A549 (cell line): ENCODE data around the gene MAP3K20. TPM values are rescaled to one million over a fixed set of nuclear protein-coding genes. Genes with fewer than 3 reads are reported as not detected.

Experiments
- ATAC-seq, 2 experiments: fragments of 200-7000 bp in 1 of 2; fragments of >200 bp in 1 of 2; cut with Nextera tagmentation in 1 of 2; cut with Tn5 transposase in 1 of 2; 3 replicates each; pipeline versions ENCODE4 v1.8.0 to v1.9.1; 2018 to 2020; ENCODE audit warnings: mild to moderate bottlenecking in 1 of 2, moderate library complexity in 1 of 2
- CTCF ChIA-PET: fragments of 300-600 bp; sonication (Branson Sonifier 250); formaldehyde crosslinking; extraction: SDS; loops from one replicate; lab custom pipeline; 2021; ENCODE audit warnings: antibody characterized with exemption, inconsistent platforms; lab: Yijun Ruan, JAX
- POLR2A ChIA-PET: fragments of 350-600 bp; formaldehyde crosslinking; extraction: SDS; loops from one replicate; lab custom pipeline; 2021; ENCODE audit warnings: antibody characterized with exemption, inconsistent platforms; lab: Yijun Ruan, JAX
- DNase-seq, 2 experiments: peaks; one replicate each; pipeline versions ENCODE4 v3.0.0 to v3.0.0-alpha.2; 2011 to 2016; ENCODE audit warnings: low read depth in 1 of 2, low spot score in 1 of 2
- FAIRE-seq: peaks from 2 replicates; lab custom pipeline; 2011; peaks lifted over from hg19 to GRCh38; lab: Jason Lieb, UNC
- H3K27ac ChIP-seq, 2 experiments: fragments of >200 bp; sonication (Bioruptor Twin); formaldehyde crosslinking; 3 replicates each; pipeline ENCODE4 v1.5.1; 2016 to 2017
- H3K4me1 ChIP-seq: fragments of >200 bp; sonication (Bioruptor Twin); formaldehyde crosslinking; 3 replicates; pipeline ENCODE4 v1.6.1; 2016
- H3K4me2 ChIP-seq: fragments of >200 bp; sonication (Bioruptor Twin); formaldehyde crosslinking; 3 replicates; pipeline ENCODE4 v1.6.1; 2016
- H3K4me3 ChIP-seq: fragments of >200 bp; sonication (Bioruptor Twin); formaldehyde crosslinking; 3 replicates; pipeline ENCODE4 v1.5.1; 2016
- H3K9me3 ChIP-seq: fragments of >200 bp; sonication (Bioruptor Twin); formaldehyde crosslinking; 3 replicates; pipeline ENCODE4 v1.6.1; 2016
- CBX2 ChIP-seq: fragments of 200-600 bp; sonication (generic); IDR thresholded peaks from 2 replicates; pipeline ENCODE4 v1.6.1; 2016; ENCODE audit warnings: low read depth, mild to moderate bottlenecking, borderline replicate concordance
- CBX8 ChIP-seq: fragments of 200-600 bp; sonication (generic); IDR thresholded peaks from 2 replicates; pipeline ENCODE4 v1.6.1; 2016
- CHD2 ChIP-seq: fragments of 150-350 bp; IDR thresholded peaks from 2 replicates; pipeline ENCODE4 v1.6.1; 2014; ENCODE audit warnings: low read length; ENCODE audit not compliant: partially characterized antibody
- CTCF ChIP-seq: fragments of >200 bp; sonication (Bioruptor Twin); formaldehyde crosslinking; IDR thresholded peaks from 3 replicates; pipeline ENCODE4 v1.5.1; 2016
- E2F6 ChIP-seq: IDR thresholded peaks from 2 replicates; pipeline ENCODE4 v1.6.1; 2012; ENCODE audit warnings: low read depth, borderline replicate concordance
- EHF ChIP-seq: fragments of 250-450 bp; sonication (Bioruptor Pico); IDR thresholded peaks from 2 replicates; pipeline ENCODE4 v1.5.0; 2020; ENCODE audit warnings: mild to moderate bottlenecking
- ESRRA ChIP-seq: fragments of 150-350 bp; IDR thresholded peaks from 2 replicates; pipeline ENCODE4 v1.6.1; 2014; ENCODE audit warnings: mild to moderate bottlenecking, low read length, borderline replicate concordance
- FOSB ChIP-seq: fragments of 250-450 bp; sonication (Bioruptor Pico); IDR thresholded peaks from 2 replicates; pipeline ENCODE4 v1.5.0; 2020; ENCODE audit warnings: mild to moderate bottlenecking, moderate library complexity
- FOXS1 ChIP-seq: fragments of 250-450 bp; sonication (Bioruptor Pico); IDR thresholded peaks from 2 replicates; pipeline ENCODE4 v1.5.0; 2020; ENCODE audit warnings: mild to moderate bottlenecking, moderate library complexity
- HDAC2 ChIP-seq: fragments of 200-600 bp; sonication (generic); IDR thresholded peaks from 2 replicates; pipeline ENCODE4 v1.6.1; 2016
- HMGXB4 ChIP-seq: fragments of 250-450 bp; sonication (Bioruptor Pico); IDR thresholded peaks from 2 replicates; pipeline ENCODE4 v1.5.0; 2021; ENCODE audit warnings: mild to moderate bottlenecking, moderate library complexity, borderline replicate concordance
- HOXB5 ChIP-seq: fragments of 250-450 bp; sonication (Bioruptor Pico); IDR thresholded peaks from 2 replicates; pipeline ENCODE4 v1.5.0; 2020; ENCODE audit warnings: mild to moderate bottlenecking, moderate library complexity
- JUN ChIP-seq, 2 experiments: fragments of >200 bp; sonication (Bioruptor Twin); formaldehyde crosslinking; IDR thresholded peaks; 2 replicates in 1 of 2; 3 replicates in 1 of 2; pipeline ENCODE4 v1.6.1; 2016 to 2017
- JUNB ChIP-seq: fragments of >200 bp; sonication (Bioruptor Twin); formaldehyde crosslinking; IDR thresholded peaks from 2 replicates; pipeline ENCODE4 v1.6.1; 2016
- MAFK ChIP-seq: fragments of 450-650 bp; IDR thresholded peaks from 2 replicates; pipeline ENCODE4 v1.6.1; 2014; ENCODE audit not compliant: partially characterized antibody
- MAX ChIP-seq: IDR thresholded peaks from 2 replicates; pipeline ENCODE4 v1.6.1; 2012
- MAZ ChIP-seq: fragments of 150-350 bp; IDR thresholded peaks from 2 replicates; pipeline ENCODE4 v1.6.1; 2014; ENCODE audit warnings: antibody characterized with exemption, low read depth, low read length, borderline replicate concordance
- MYC ChIP-seq: IDR thresholded peaks from 2 replicates; pipeline ENCODE4 v1.6.1; 2012; ENCODE audit warnings: mild to moderate bottlenecking, inconsistent platforms, low read length, improper control_type of control experiment, borderline replicate concordance
- NFE2L2 ChIP-seq: fragments of 150-350 bp; conservative IDR thresholded peaks from 2 replicates; pipeline ENCODE4 v1.6.1; 2014; ENCODE audit warnings: low read length
- NPAS2 ChIP-seq: fragments of 250-450 bp; sonication (Bioruptor Pico); IDR thresholded peaks from 2 replicates; pipeline ENCODE4 v1.8.0; 2022; ENCODE audit warnings: mild to moderate bottlenecking, moderate library complexity, borderline replicate concordance
- NR3C1 ChIP-seq: fragments of >200 bp; sonication (Bioruptor Twin); formaldehyde crosslinking; IDR thresholded peaks from 3 replicates; pipeline ENCODE4 v1.6.1; 2017
- POLR2A ChIP-seq: IDR thresholded peaks from 2 replicates; pipeline ENCODE4 v1.6.1; 2012; ENCODE audit warnings: mild to moderate bottlenecking, low read length
- RAD21 ChIP-seq, 2 experiments: fragments of >200 bp in 1 of 2; sonication (Bioruptor Twin) in 1 of 2; formaldehyde crosslinking in 1 of 2; IDR thresholded peaks in 1 of 2; conservative IDR thresholded peaks in 1 of 2; 2 replicates in 1 of 2; 3 replicates in 1 of 2; pipeline ENCODE4 v1.6.1; 2012 to 2018; ENCODE audit warnings: inconsistent platforms in 1 of 2
- RNF2 ChIP-seq: fragments of 200-600 bp; sonication (generic); IDR thresholded peaks from 2 replicates; pipeline ENCODE4 v1.6.1; 2016; ENCODE audit warnings: low read depth, mild to moderate bottlenecking, antibody characterized with exemption, moderate library complexity, borderline replicate concordance
- TP53 ChIP-seq: fragments of 250-450 bp; sonication (Bioruptor Pico); IDR thresholded peaks from 2 replicates; pipeline ENCODE4 v1.5.0; 2021; ENCODE audit warnings: mild to moderate bottlenecking, moderate library complexity
- USF2 ChIP-seq: fragments of 450-650 bp; IDR thresholded peaks from 2 replicates; pipeline ENCODE4 v1.6.1; 2014; ENCODE audit warnings: antibody characterized with exemption
- ZC3H11A ChIP-seq: fragments of 450-650 bp; IDR thresholded peaks from 2 replicates; pipeline ENCODE4 v1.6.1; 2014; ENCODE audit warnings: antibody characterized with exemption, mild to moderate bottlenecking
- ZNF302 ChIP-seq: fragments of 250-450 bp; sonication (Bioruptor Pico); IDR thresholded peaks from 2 replicates; pipeline ENCODE4 v1.9.0; 2021; ENCODE audit warnings: inconsistent platforms, mild to moderate bottlenecking, moderate library complexity
- WGBS: methylation state at CpG from one replicate; pipeline ENCODE4 v1.1.6; 2017; ENCODE audit errors: missing lambda C conversion rate; 5-methylcytosine and 5-hydroxymethylcytosine counted together
- polyA plus RNA-seq, 4 experiments: library from polyadenylated mRNA; depleted of rRNA in 3 of 4; stranded (reverse); fragments of >200 nt; fragmentation: RNase III in 1 of 4; extraction: RNeasy Plus Mini Kit Qiagen cat#74134 plus additional on column Dnase treatment in 1 of 4; gene quantifications; 2 replicates in 3 of 4; 3 replicates in 1 of 4; pipeline ENCODE4 v1.2.3, GENCODE V29; 2011 to 2017

The MAP3K20 gene
- polyA plus RNA-seq, 2 of the 4 experiments (the other 2 are of a cell fraction): 34.7 to 80.7 TPM

DNA sequence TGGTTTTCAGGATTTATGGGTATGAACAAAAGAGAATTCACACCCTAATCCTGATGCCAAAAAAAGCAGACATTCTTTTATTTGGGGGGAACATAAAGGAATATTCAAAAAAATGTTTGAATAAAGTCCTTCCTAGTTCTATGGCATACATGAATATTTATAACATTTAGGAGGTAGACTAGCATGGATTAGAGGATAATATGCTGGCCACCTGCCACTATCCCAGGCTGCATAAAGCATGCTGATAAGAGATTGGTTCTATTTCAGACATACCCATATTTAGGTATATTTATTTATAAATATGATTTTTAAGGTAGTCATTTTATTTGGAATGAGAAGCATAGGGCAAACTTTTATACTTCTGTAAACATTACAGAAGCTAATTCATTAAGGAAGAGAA is 34.9 kb upstream of the MAP3K20 start (continued):
- TF ChIP-seq HMGXB4 (CRISPR knock-in tag): no peak
- TF ChIP-seq CBX2: no peak
- TF ChIP-seq HDAC2: no peak

GRCh38 chr2:173043476-173043875 is 32.2 kb upstream of the MAP3K20 start:
- Histone ChIP-seq H3K9me3 (no peaks in the 10 kb centered on the region), H3K4me3 (no peak overlapping the region), H3K4me2 (no peak overlapping the region)
- no peak; a peak in 1 of 6 replicates for ATAC-seq
- over 99% methylated on average over 6 of the region's 8 CpGs for WGBS
- ChIA-PET POLR2A (no interaction called here), CTCF (interaction anchor here (0.8 to 2.6 kb wide), 3 partner anchors 14 to 22 kb away, joined by 3 to 18 read pairs (median 6); no protein-coding TSS in a partner anchor)
- no peak for FAIRE-seq
- no peak for TF ChIP-seq RNF2
- TF ChIP-seq ZNF302 (CRISPR knock-in tag): no peak
- no peak for TF ChIP-seq JUNB
- TF ChIP-seq NFE2L2: no peak
- TF ChIP-seq JUN (IDR thresholded peaks at IDR 0.05): no peak
- no peak for TF ChIP-seq MYC
- TF ChIP-seq MAX: no peak
- no peak for TF ChIP-seq USF2
- TF ChIP-seq CHD2: no peak
- no peak for TF ChIP-seq CBX8
- TF ChIP-seq CBX2: no peak
- no peak for TF ChIP-seq CTCF
- no peak for TF ChIP-seq NPAS2 (CRISPR knock-in tag)
- no peak for TF ChIP-seq HDAC2
- no peak for TF ChIP-seq HOXB5
- no peak for TF ChIP-seq FOSB (CRISPR knock-in tag)
- TF ChIP-seq, all 56 proteins: peak for 0
- H3K27ac ChIP-seq: peak overlapping the region; percentile 20 to 59; a peak in 4 of 6 replicates
- H3K4me1 ChIP-seq: peaks cover 25% of the 10 kb centered on the region
- DNase-seq: no peak

GRCh38 chr2:173043897-173044519 is 31.6 kb upstream of the MAP3K20 start:
- Histone ChIP-seq H3K4me1 (peaks cover 26% of the 10 kb centered on the region), H3K4me2 (no peak overlapping the region), H3K9me3 (no peaks in the 10 kb centered on the region), H3K27ac (peak overlapping the region; percentile 20 to 59; a peak in 4 of 6 replicates), H3K4me3 (no peak overlapping the region)
- DNase-seq (no peak), FAIRE-seq (no peak), ATAC-seq (no peak)
- TF ChIP-seq ZC3H11A (no peak), MAZ (no peak), CBX8 (no peak), TP53 (CRISPR knock-in tag) (no peak), RNF2 (no peak), MAFK (no peak), CHD2 (no peak), FOXS1 (no peak), EHF (no peak), ESRRA (no peak), NR3C1 (no peak), ZNF302 (CRISPR knock-in tag) (no peak), MAX (no peak), POLR2A (no peak), E2F6 (no peak), RAD21 (conservative IDR thresholded peaks at IDR 0.05 in 1 of 2, IDR thresholded peaks at IDR 0.05 in 1 of 2) (no peak), USF2 (no peak), FOSB (CRISPR knock-in tag) (no peak)
- WGBS: 97% methylated on average over 13 of the region's 13 CpGs
- POLR2A ChIA-PET: no interaction called here
- CTCF ChIA-PET: interaction anchor here (0.6 to 2.6 kb wide), 10 partner anchors 10 to 47 kb away, joined by 3 to 18 read pairs (median 4); no protein-coding TSS in a partner anchor
